Keratinocyte (primary cell): Measurements from ENCODE around the gene HMCN2.

ENCODE experiments used
- EZH2 ChIP-seq: IDR thresholded peaks from one replicate; pipeline ENCODE4 v1.6.1; 2012; ENCODE audit warnings: inconsistent platforms, mild to moderate bottlenecking, low read length, moderate library complexity
- TF ChIP-seq, protein P1 (sequence below), 3 experiments: IDR thresholded peaks in 1 of 3; conservative IDR thresholded peaks in 1 of 3; optimal IDR thresholded peaks in 1 of 3; 2 replicates in 2 of 3; 3 replicates in 1 of 3; pipeline versions ENCODE3 to v1.5.1; 2011; ENCODE audit warnings: low read length in 3 of 3, mild to moderate bottlenecking in 3 of 3, moderate library complexity in 2 of 3, control low read depth in 1 of 3, inconsistent platforms in 1 of 3; ENCODE audit not compliant: insufficient read depth in 2 of 3; ENCODE audit errors: extremely low read depth in 1 of 3

DNA sequence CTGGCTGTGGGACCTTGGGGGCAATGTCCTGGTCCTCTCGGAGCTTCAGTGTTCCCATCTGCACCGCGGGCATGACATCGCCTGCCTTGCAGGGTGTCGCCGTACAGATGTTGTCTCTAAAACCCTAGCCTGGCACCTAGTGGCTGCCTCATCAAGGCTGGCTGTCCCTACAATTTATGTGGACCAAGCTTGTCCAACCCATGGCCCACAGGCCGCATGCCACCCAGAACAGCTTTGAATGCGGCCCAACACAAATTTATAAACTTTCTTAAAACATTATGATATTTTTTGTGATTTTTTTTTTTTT lies 160.9 kb downstream of the HMCN2 start:
- TF ChIP-seq, protein P1, sequence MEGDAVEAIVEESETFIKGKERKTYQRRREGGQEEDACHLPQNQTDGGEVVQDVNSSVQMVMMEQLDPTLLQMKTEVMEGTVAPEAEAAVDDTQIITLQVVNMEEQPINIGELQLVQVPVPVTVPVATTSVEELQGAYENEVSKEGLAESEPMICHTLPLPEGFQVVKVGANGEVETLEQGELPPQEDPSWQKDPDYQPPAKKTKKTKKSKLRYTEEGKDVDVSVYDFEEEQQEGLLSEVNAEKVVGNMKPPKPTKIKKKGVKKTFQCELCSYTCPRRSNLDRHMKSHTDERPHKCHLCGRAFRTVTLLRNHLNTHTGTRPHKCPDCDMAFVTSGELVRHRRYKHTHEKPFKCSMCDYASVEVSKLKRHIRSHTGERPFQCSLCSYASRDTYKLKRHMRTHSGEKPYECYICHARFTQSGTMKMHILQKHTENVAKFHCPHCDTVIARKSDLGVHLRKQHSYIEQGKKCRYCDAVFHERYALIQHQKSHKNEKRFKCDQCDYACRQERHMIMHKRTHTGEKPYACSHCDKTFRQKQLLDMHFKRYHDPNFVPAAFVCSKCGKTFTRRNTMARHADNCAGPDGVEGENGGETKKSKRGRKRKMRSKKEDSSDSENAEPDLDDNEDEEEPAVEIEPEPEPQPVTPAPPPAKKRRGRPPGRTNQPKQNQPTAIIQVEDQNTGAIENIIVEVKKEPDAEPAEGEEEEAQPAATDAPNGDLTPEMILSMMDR (optimal IDR thresholded peaks at IDR 0.05 in 1 of 3, IDR thresholded peaks at IDR 0.05 in 1 of 3, conservative IDR thresholded peaks at IDR 0.05 in 1 of 3; ENCODE audit: extremely low read depth in 1 of 3, insufficient read depth in 2 of 3, low read length in 3 of 3): no peak
- no peak for TF ChIP-seq EZH2
